Measurements from ENCODE around the gene RUNX2. TPM values are rescaled to one million over a fixed set of nuclear protein-coding genes. Genes with fewer than 3 reads are reported as not detected.
A peak's percentile ranks its signal among the peaks of the same experiment; 100 is the strongest.

The RUNX2 gene
- total RNA-seq, 1 experiment from 2014 or later = 3.8 TPM

DNA sequence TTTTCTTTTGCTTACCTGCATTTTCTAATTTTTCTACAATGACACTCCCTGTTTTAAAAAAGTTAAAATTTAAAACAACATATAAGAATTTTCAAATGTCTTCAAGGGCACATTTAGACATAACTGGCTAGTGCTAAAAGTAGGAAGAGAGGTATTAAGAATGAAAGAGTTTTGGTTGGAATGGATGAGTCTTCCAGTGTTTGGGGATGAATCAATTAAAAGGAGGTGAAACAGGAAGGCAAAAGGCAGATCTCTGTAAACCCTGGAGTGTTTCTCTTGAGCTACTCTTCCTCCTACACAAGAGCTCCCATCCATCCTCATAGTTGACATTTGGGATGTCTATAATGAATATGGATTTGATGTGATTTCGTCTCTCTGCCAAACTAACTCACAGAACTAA lies 288.1 kb downstream of the RUNX2 start:
- H4K20me1 ChIP-seq (ENCODE audit: low read length) = no peaks in the 10 kb centered on the region
- POLR2A ChIA-PET (ENCODE audit: unreplicated experiment) = no interaction called here
- CTCF ChIA-PET = no interaction called here

DNA sequence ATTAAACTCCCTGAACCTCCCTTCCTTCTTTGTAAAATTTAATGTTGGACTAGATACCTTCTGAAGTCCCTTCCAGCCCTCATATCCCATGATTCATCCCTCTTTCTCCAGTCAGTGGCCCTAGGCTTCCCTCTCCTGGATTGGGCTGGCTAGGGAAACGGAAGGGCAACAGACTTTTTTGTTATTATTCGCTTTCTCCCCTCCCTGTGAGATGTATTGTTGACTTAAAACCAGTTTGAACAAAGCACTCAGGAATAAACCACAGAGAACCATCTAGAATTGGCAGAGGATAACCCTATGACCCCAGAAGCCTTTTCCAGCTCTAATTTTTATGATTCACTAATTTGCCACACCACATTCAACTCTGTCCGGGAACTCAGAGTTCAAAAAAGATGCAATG lies 289.3 kb downstream of the RUNX2 start:
- ChIA-PET CTCF (no interaction called here), POLR2A (ENCODE audit: unreplicated experiment) (no interaction called here)
- H3K9ac ChIP-seq (ENCODE audit: low read length) = no peak overlapping the region

More for the DNA sequence above, 288.1 kb downstream of the RUNX2 start:
- H3F3A ChIP-seq (ENCODE audit: low read length, unreplicated experiment) = no peaks in the 10 kb centered on the region
- no peak overlapping the region for H3K4me2 ChIP-seq (ENCODE audit: low read length)
- H3K27ac ChIP-seq (ENCODE audit: low read length) = no peak overlapping the region
- H3K9me3 ChIP-seq (ENCODE audit: low read length) = no peaks in the 10 kb centered on the region
- no peak for TF ChIP-seq EZH2 (IDR thresholded peaks at IDR 0.05; ENCODE audit: low read length, unreplicated experiment)
- no peak for TF ChIP-seq EZH2phosphoT487 (IDR thresholded peaks at IDR 0.05; ENCODE audit: borderline replicate concordance, low read length)
- TF ChIP-seq, protein P1, sequence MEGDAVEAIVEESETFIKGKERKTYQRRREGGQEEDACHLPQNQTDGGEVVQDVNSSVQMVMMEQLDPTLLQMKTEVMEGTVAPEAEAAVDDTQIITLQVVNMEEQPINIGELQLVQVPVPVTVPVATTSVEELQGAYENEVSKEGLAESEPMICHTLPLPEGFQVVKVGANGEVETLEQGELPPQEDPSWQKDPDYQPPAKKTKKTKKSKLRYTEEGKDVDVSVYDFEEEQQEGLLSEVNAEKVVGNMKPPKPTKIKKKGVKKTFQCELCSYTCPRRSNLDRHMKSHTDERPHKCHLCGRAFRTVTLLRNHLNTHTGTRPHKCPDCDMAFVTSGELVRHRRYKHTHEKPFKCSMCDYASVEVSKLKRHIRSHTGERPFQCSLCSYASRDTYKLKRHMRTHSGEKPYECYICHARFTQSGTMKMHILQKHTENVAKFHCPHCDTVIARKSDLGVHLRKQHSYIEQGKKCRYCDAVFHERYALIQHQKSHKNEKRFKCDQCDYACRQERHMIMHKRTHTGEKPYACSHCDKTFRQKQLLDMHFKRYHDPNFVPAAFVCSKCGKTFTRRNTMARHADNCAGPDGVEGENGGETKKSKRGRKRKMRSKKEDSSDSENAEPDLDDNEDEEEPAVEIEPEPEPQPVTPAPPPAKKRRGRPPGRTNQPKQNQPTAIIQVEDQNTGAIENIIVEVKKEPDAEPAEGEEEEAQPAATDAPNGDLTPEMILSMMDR (conservative IDR thresholded peaks at IDR 0.05; ENCODE audit: low read depth, low read length) = no peak
- H3K4me3 ChIP-seq (ENCODE audit: low read length) = no peak overlapping the region
- H3K36me3 ChIP-seq (ENCODE audit: low read depth, low read length) = no peaks in the 10 kb centered on the region
- DNase-seq = no peak
- no peaks in the 10 kb centered on the region for H3K9me2 ChIP-seq (replicated peaks; ENCODE audit: low read length)
- no peak overlapping the region for H2AFZ ChIP-seq (ENCODE audit: low read length)
- no peak overlapping the region for H3K9ac ChIP-seq (ENCODE audit: low read length)
- intact Hi-C loops (cut with micrococcal nuclease) = no loop called here
- BruUV-seq (replicated peaks) = no TSS peak
- ATAC-seq = no peak
- H3K27me3 ChIP-seq (ENCODE audit: low read length) = no peaks in the 10 kb centered on the region
- H3K4me1 ChIP-seq (ENCODE audit: insufficient read depth, low read length) = peaks cover 14% of the 10 kb centered on the region
- no peaks in the 10 kb centered on the region for H3K79me2 ChIP-seq (ENCODE audit: low read length)

DNA sequence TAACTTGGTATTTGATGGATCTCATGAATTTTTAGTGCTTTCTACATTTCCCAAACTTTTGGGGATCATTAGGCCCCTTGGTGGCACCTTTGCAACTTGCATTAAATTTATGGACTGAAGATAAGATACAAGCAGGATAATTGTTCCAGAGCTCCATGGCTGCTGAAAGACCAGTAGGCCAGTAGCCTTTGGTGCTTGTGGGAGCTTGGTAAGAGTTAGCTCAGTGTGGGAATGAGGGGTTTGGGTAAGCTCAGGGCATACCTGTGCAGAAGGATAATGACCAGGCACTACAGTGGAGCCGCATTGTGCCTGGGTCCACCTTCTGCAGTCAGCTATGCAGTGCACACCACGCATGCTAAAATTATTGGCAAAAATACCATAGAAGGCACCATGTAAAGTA lies 290.1 kb downstream of the RUNX2 start:
- Histone ChIP-seq H3K36me3 (ENCODE audit: low read depth, low read length) (no peaks in the 10 kb centered on the region), H3K4me2 (ENCODE audit: low read length) (no peak overlapping the region), H3K9me3 (ENCODE audit: low read length) (no peaks in the 10 kb centered on the region), H2AFZ (ENCODE audit: low read length) (no peak overlapping the region), H3K27me3 (ENCODE audit: low read length) (no peaks in the 10 kb centered on the region), H4K20me1 (ENCODE audit: low read length) (no peaks in the 10 kb centered on the region), H3F3A (ENCODE audit: low read length, unreplicated experiment) (no peaks in the 10 kb centered on the region), H3K27ac (ENCODE audit: low read length) (no peak overlapping the region), H3K4me1 (ENCODE audit: insufficient read depth, low read length) (peaks cover 14% of the 10 kb centered on the region), H3K9me2 (replicated peaks; ENCODE audit: low read length) (no peaks in the 10 kb centered on the region), H3K4me3 (ENCODE audit: low read length) (no peak overlapping the region), H3K9ac (ENCODE audit: low read length) (no peak overlapping the region), H3K79me2 (ENCODE audit: low read length) (no peaks in the 10 kb centered on the region)
- BruUV-seq (replicated peaks) = no TSS peak
- TF ChIP-seq EZH2 (IDR thresholded peaks at IDR 0.05; ENCODE audit: low read length, unreplicated experiment) (no peak), EZH2phosphoT487 (IDR thresholded peaks at IDR 0.05; ENCODE audit: borderline replicate concordance, low read length) (no peak)
- TF ChIP-seq, protein P1 (conservative IDR thresholded peaks at IDR 0.05; ENCODE audit: low read depth, low read length) = no peak
- DNase-seq (no peak), ATAC-seq (no peak)
- ChIA-PET CTCF (no interaction called here), POLR2A (ENCODE audit: unreplicated experiment) (no interaction called here)
- intact Hi-C loops (cut with micrococcal nuclease) = no loop called here

More for the DNA sequence above, 289.3 kb downstream of the RUNX2 start:
- ATAC-seq (no peak), DNase-seq (peak; percentile 22)
- no peaks in the 10 kb centered on the region for H4K20me1 ChIP-seq (ENCODE audit: low read length)
- no peaks in the 10 kb centered on the region for H3F3A ChIP-seq (ENCODE audit: low read length, unreplicated experiment)
- TF ChIP-seq, protein P1 (conservative IDR thresholded peaks at IDR 0.05; ENCODE audit: low read depth, low read length) = peak; percentile 19; the same call in 1 of the 2 replicates
- no peak for TF ChIP-seq EZH2 (IDR thresholded peaks at IDR 0.05; ENCODE audit: low read length, unreplicated experiment)
- no peak overlapping the region for H3K27ac ChIP-seq (ENCODE audit: low read length)
- no peak overlapping the region for H3K4me2 ChIP-seq (ENCODE audit: low read length)
- peaks cover 14% of the 10 kb centered on the region for H3K4me1 ChIP-seq (ENCODE audit: insufficient read depth, low read length)
- no peaks in the 10 kb centered on the region for H3K9me2 ChIP-seq (replicated peaks; ENCODE audit: low read length)
- BruUV-seq (replicated peaks) = no TSS peak
- H3K79me2 ChIP-seq (ENCODE audit: low read length) = no peaks in the 10 kb centered on the region
- no peaks in the 10 kb centered on the region for H3K27me3 ChIP-seq (ENCODE audit: low read length)
- no peak overlapping the region for H3K4me3 ChIP-seq (ENCODE audit: low read length)
- intact Hi-C loops (cut with micrococcal nuclease) = no loop called here
- H3K36me3 ChIP-seq (ENCODE audit: low read depth, low read length) = no peaks in the 10 kb centered on the region
- no peak overlapping the region for H2AFZ ChIP-seq (ENCODE audit: low read length)
- H3K9me3 ChIP-seq (ENCODE audit: low read length) = no peaks in the 10 kb centered on the region

Data from PC-3 (cell line).